ENCODE data around the gene BAD.

GRCh38 chr11:64285885-64286800 is 1.7 kb upstream of the BAD start:
- TF ChIP-seq CHCHD3 (CRISPR knock-in tag; IDR thresholded peaks at IDR 0.05): no peak
- TF ChIP-seq AGO1 (IDR thresholded peaks at IDR 0.05; ENCODE audit: low read depth, low read length, poor library complexity, severe bottlenecking): no peak
- peak; percentile 98 for TF ChIP-seq HNRNPLL (IDR thresholded peaks at IDR 0.05; ENCODE audit: low read depth, low read length, poor library complexity, severe bottlenecking)
- TF ChIP-seq NFE2L1 (CRISPR knock-in tag; IDR thresholded peaks at IDR 0.05; ENCODE audit: borderline replicate concordance): no peak
- TF ChIP-seq SP1 (IDR thresholded peaks at IDR 0.05): no peak
- TF ChIP-seq SP1 (CRISPR knock-in tag; IDR thresholded peaks at IDR 0.05): no peak
- TF ChIP-seq RNF2 (conservative IDR thresholded peaks at IDR 0.05; ENCODE audit: low read depth): no peak
- no peak for TF ChIP-seq SETDB1 (CRISPR knock-in tag; IDR thresholded peaks at IDR 0.05; ENCODE audit: borderline replicate concordance)
- no peak for TF ChIP-seq PRDM15 (CRISPR knock-in tag; IDR thresholded peaks at IDR 0.05)
- TF ChIP-seq HNF4G (IDR thresholded peaks at IDR 0.05; ENCODE audit: borderline replicate concordance, low read depth, low read length): no peak
- no peak for TF ChIP-seq HNF4G (CRISPR knock-in tag; IDR thresholded peaks at IDR 0.05; ENCODE audit: borderline replicate concordance, low read depth)
- no peak for TF ChIP-seq ZNF776 (CRISPR knock-in tag; IDR thresholded peaks at IDR 0.05)
- TF ChIP-seq ZNF138 (CRISPR knock-in tag; IDR thresholded peaks at IDR 0.05; ENCODE audit: low read depth): no peak
- TF ChIP-seq SIN3A (IDR thresholded peaks at IDR 0.05; ENCODE audit: borderline replicate concordance, low read depth, low read length): no peak
